ENCODE measurements around the gene AGBL5. TPM values are rescaled to one million over a fixed set of nuclear protein-coding genes. Genes with fewer than 3 reads are reported as not detected.
A peak's percentile ranks its signal among the peaks of the same experiment; 100 is the strongest.

Gene AGBL5
- total and polyA plus RNA-seq, 9 of the 15 experiments (the other 6 are each of a cell fraction or from before 2014, with no cell fraction given), result 3.3 to 52.7 (median 26.2) TPM

GRCh38 chr2:27085673-27086089 is 34.2 kb downstream of the AGBL5 start (continued):
- TF ChIP-seq PHB2 (IDR thresholded peaks at IDR 0.05; ENCODE audit: low read depth) (no peak), ZNF41 (CRISPR knock-in tag; conservative IDR thresholded peaks at IDR 0.05) (no peak), TAF15 (IDR thresholded peaks at IDR 0.05; ENCODE audit: low read depth, low read length) (no peak), CREBBP (IDR thresholded peaks at IDR 0.05; ENCODE audit: low read depth, low read length) (no peak), TFE3 (CRISPR knock-in tag; IDR thresholded peaks at IDR 0.05) (no peak), HES1 (IDR thresholded peaks at IDR 0.05; ENCODE audit: low read depth) (no peak), SMC3 (conservative IDR thresholded peaks at IDR 0.05; ENCODE audit: insufficient read depth, low read depth, low read length) (0 out of 2 replicates have a peak, but pooled peaks have one; percentile 25), MTA3 (IDR thresholded peaks at IDR 0.05; ENCODE audit: borderline replicate concordance) (peak; percentile 20; the same call in 1 of the 2 replicates), PHTF2 (CRISPR knock-in tag; IDR thresholded peaks at IDR 0.05) (no peak), MAFG (tag; conservative IDR thresholded peaks at IDR 0.05) (peak; percentile 18; the same call in 1 of the 2 replicates), POLR2H (tag; IDR thresholded peaks at IDR 0.05; ENCODE audit: low read depth) (no peak), PCBP1 (IDR thresholded peaks at IDR 0.05; ENCODE audit: low read depth, low read length, poor library complexity, severe bottlenecking) (peak; percentile 22), ZNF592 (IDR thresholded peaks at IDR 0.05) (no peak), SMARCA5 (IDR thresholded peaks at IDR 0.05) (no peak), ZBTB34 (CRISPR knock-in tag; IDR thresholded peaks at IDR 0.05) (no peak), HINFP (tag; conservative IDR thresholded peaks at IDR 0.05; ENCODE audit: low read depth) (no peak), ZNF133 (CRISPR knock-in tag; IDR thresholded peaks at IDR 0.05) (no peak), MAFK (IDR thresholded peaks at IDR 0.05; ENCODE audit: low read length) (peak; percentile 39; the same call in 1 of the 2 replicates), BMI1 (IDR thresholded peaks at IDR 0.05; ENCODE audit: low read length) (no peak), RBM17 (IDR thresholded peaks at IDR 0.05; ENCODE audit: borderline replicate concordance, low read depth, low read length) (no peak)
